GM19395 (cell line): Measurements from ENCODE around the gene VPS45.
"Not testable (repeated sequence)": the region's sequence is repeated elsewhere in the genome, so short reads cannot be mapped to it uniquely, and the experiment has no call there.

Experiments
- ATAC-seq: cut with Tn5 transposase; IDR thresholded peaks from one replicate; pipeline ENCODE4 v1.9.1; 2021; ENCODE audit warnings: mild to moderate bottlenecking, moderate library complexity; ENCODE audit not compliant: unreplicated experiment

The VPS45 gene

GRCh38 chr1:150186438-150186788 lies 118.8 kb downstream of the VPS45 start:
- not testable (repeated sequence) for ATAC-seq

- ATAC-seq = no peak
Measured at GRCh38 chr1:150186789-150187559, 119.4 kb downstream of the VPS45 start.

GRCh38 chr1:150187560-150187931 lies 120.0 kb downstream of the VPS45 start:
- ATAC-seq = no peak

DNA sequence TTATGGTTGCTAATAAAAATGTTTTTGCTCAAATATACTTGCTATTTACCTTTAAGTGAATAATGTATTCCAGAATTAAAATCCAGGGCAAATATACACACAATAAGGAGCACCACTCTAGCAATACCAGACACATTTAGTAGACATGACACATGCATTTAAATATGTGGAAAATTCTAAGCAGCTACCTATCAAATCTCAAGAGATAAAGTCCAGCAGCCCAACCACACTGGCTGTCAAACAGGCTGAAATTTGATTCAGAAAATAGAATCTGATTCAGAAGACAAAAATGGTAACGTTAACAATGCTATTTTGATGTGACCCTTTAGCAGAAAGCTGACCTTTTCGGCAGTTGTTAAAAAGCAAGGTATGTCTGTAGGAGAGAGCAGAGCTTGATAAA lies 124.4 kb downstream of the VPS45 start:
- no peak for ATAC-seq

GRCh38 chr1:150194381-150195031 lies 126.9 kb downstream of the VPS45 start:
- ATAC-seq = no peak
